HEK293 (cell line): ENCODE results near the gene PTPN4.

Experiments
- CTCF ChIA-PET: fragments of 350-600 bp; formaldehyde crosslinking; extraction: SDS; loops from one replicate; lab custom pipeline; 2021; ENCODE audit warnings: antibody characterized with exemption; lab: Yijun Ruan, JAX
- POLR2A ChIA-PET: fragments of 300-600 bp; formaldehyde crosslinking; extraction: SDS; loops from one replicate; lab custom pipeline; 2020; ENCODE audit warnings: antibody characterized with exemption, inconsistent platforms; lab: Yijun Ruan, JAX
- H3K27ac ChIP-seq: fragments of 200-500 bp; sonication (Bioruptor generic); 2 replicates; pipeline ENCODE4 v1.5.1; 2014; ENCODE audit warnings: low read depth, low read length, control low read depth, inconsistent platforms; ENCODE audit errors: extremely low read depth
- H3K36me3 ChIP-seq, 2 experiments: fragments of 200-500 bp in 1 of 2; sonication (Bioruptor generic) in 1 of 2; 1 replicate in 1 of 2; 2 replicates in 1 of 2; pipeline ENCODE4 v1.5.1; 2014 to 2017; ENCODE audit warnings: inconsistent platforms in 2 of 2, low read length in 2 of 2; ENCODE audit not compliant: control insufficient read depth in 2 of 2, insufficient read depth in 1 of 2
- H3K4me1 ChIP-seq: fragments of 200-500 bp; sonication (Bioruptor generic); 2 replicates; pipeline ENCODE4 v1.5.1; 2014; ENCODE audit warnings: mild to moderate bottlenecking, low read length, inconsistent platforms; ENCODE audit not compliant: control insufficient read depth, insufficient read depth
- H3K4me3 ChIP-seq: 2 replicates; pipeline ENCODE4 v1.5.1; 2011; ENCODE audit warnings: low read depth, mild to moderate bottlenecking, control low read depth, low read length, moderate library complexity
- H3K9me3 ChIP-seq: fragments of 200-500 bp; sonication (Bioruptor generic); 2 replicates; pipeline ENCODE4 v1.5.1; 2014; ENCODE audit warnings: low read depth, low read length, inconsistent platforms; ENCODE audit not compliant: control insufficient read depth, insufficient read depth
- BCL11B ChIP-seq: fragments of 450-650 bp; formaldehyde crosslinking; IDR thresholded peaks from 2 replicates; pipeline ENCODE4 v1.5.1; 2016; ENCODE audit warnings: low read depth, missing biosample characterization, missing genetic modification characterization
- GLI4 ChIP-seq: fragments of 450-650 bp; formaldehyde crosslinking; IDR thresholded peaks from 2 replicates; pipeline ENCODE4 v1.5.1; 2016; ENCODE audit warnings: missing biosample characterization, missing genetic modification characterization
- KLF1 ChIP-seq: fragments of 450-650 bp; formaldehyde crosslinking; IDR thresholded peaks from 2 replicates; pipeline ENCODE4 v1.5.1; 2016; ENCODE audit warnings: missing biosample characterization, missing genetic modification characterization
- KLF7 ChIP-seq: fragments of 450-650 bp; formaldehyde crosslinking; IDR thresholded peaks from 2 replicates; pipeline ENCODE4 v1.5.1; 2016; ENCODE audit warnings: missing biosample characterization, missing genetic modification characterization, borderline replicate concordance
- REPIN1 ChIP-seq: fragments of 450-650 bp; formaldehyde crosslinking; IDR thresholded peaks from 2 replicates; pipeline ENCODE4 v1.5.1; 2017; ENCODE audit warnings: missing biosample characterization, missing genetic modification characterization, low read depth
- SCRT1 ChIP-seq: fragments of 450-650 bp; formaldehyde crosslinking; IDR thresholded peaks from 2 replicates; pipeline ENCODE4 v1.5.1; 2016; ENCODE audit warnings: missing biosample characterization, missing genetic modification characterization, borderline replicate concordance
- YY1 ChIP-seq: fragments of 450-650 bp; formaldehyde crosslinking; IDR thresholded peaks from 2 replicates; pipeline ENCODE4 v1.5.1; 2018; ENCODE audit warnings: missing biosample characterization, missing genetic modification characterization
- ZNF214 ChIP-seq: fragments of 450-650 bp; formaldehyde crosslinking; IDR thresholded peaks from 2 replicates; pipeline ENCODE4 v1.5.1; 2017; ENCODE audit warnings: missing biosample characterization, mild to moderate bottlenecking, missing genetic modification characterization, borderline replicate concordance
- ZNF239 ChIP-seq: fragments of 450-650 bp; formaldehyde crosslinking; IDR thresholded peaks from 2 replicates; pipeline ENCODE4 v1.5.1; 2016; ENCODE audit warnings: missing biosample characterization, missing genetic modification characterization
- ZNF24 ChIP-seq: fragments of 450-650 bp; formaldehyde crosslinking; IDR thresholded peaks from 2 replicates; pipeline ENCODE4 v1.5.1; 2016; ENCODE audit warnings: missing biosample characterization, missing genetic modification characterization
- ZNF335 ChIP-seq: fragments of 450-650 bp; formaldehyde crosslinking; conservative IDR thresholded peaks from 2 replicates; pipeline ENCODE4 v1.5.1; 2016; ENCODE audit warnings: missing biosample characterization, missing genetic modification characterization
- ZNF350 ChIP-seq: fragments of 450-650 bp; formaldehyde crosslinking; IDR thresholded peaks from 2 replicates; pipeline ENCODE4 v1.5.0; 2017; ENCODE audit warnings: missing biosample characterization, mild to moderate bottlenecking, missing genetic modification characterization
- ZNF366 ChIP-seq: fragments of 450-650 bp; formaldehyde crosslinking; conservative IDR thresholded peaks from 2 replicates; pipeline ENCODE4 v1.5.1; 2016; ENCODE audit warnings: missing biosample characterization, missing genetic modification characterization
- ZNF391 ChIP-seq: fragments of 450-650 bp; formaldehyde crosslinking; IDR thresholded peaks from 2 replicates; pipeline ENCODE4 v1.5.1; 2016; ENCODE audit warnings: low read depth, missing biosample characterization, missing genetic modification characterization, borderline replicate concordance
- ZNF423 ChIP-seq: fragments of 450-650 bp; formaldehyde crosslinking; IDR thresholded peaks from 2 replicates; pipeline ENCODE4 v1.5.1; 2016; ENCODE audit warnings: missing biosample characterization, missing genetic modification characterization
- ZNF514 ChIP-seq: fragments of 450-650 bp; formaldehyde crosslinking; IDR thresholded peaks from 2 replicates; pipeline ENCODE4 v1.5.1; 2016; ENCODE audit warnings: missing biosample characterization, missing genetic modification characterization
- TF ChIP-seq, protein P1 (sequence below): fragments of 450-650 bp; formaldehyde crosslinking; IDR thresholded peaks from 2 replicates; pipeline ENCODE4 v1.5.1; 2016; ENCODE audit warnings: missing biosample characterization, missing genetic modification characterization, borderline replicate concordance
- TF ChIP-seq, protein P2 (sequence below): fragments of 450-650 bp; formaldehyde crosslinking; IDR thresholded peaks from 2 replicates; pipeline ENCODE4 v1.5.1; 2016; ENCODE audit warnings: missing biosample characterization, missing genetic modification characterization
- TF ChIP-seq, protein P3 (sequence below): fragments of 450-650 bp; formaldehyde crosslinking; IDR thresholded peaks from 2 replicates; pipeline ENCODE4 v1.5.1; 2016; ENCODE audit warnings: missing biosample characterization, missing genetic modification characterization
- TF ChIP-seq, protein P4 (sequence below): fragments of 450-650 bp; formaldehyde crosslinking; IDR thresholded peaks from 2 replicates; pipeline ENCODE4 v1.5.1; 2017; ENCODE audit warnings: missing biosample characterization, missing genetic modification characterization

The PTPN4 gene

DNA sequence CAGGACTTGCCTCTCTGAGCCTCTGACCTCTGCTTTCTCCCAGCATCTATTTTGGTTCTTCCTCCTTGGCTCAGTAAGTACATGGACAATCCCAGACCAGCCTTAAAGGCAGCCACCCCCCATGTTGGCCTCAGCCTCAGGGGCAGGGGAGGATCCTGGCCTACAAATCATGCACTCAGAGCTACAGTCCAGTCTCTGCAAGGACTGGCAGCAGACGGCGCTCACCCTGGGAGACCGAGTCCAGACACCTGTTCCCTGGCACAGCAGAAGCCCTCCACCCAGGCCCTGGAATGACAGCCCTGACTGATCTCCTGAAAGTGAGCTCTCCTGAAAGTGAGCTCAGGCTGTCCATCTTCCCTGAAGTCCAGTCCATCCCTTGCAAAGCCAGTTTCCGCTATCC is 25.7 kb upstream of the PTPN4 start:
- Histone ChIP-seq H3K36me3 (no peaks in the 10 kb centered on the region), H3K27ac (no peak overlapping the region), H3K4me1 (no peaks in the 10 kb centered on the region), H3K9me3 (no peaks in the 10 kb centered on the region), H3K4me3 (no peak overlapping the region)
- no peak for TF ChIP-seq ZNF514 (tag by site-specific recombination)
- no peak for TF ChIP-seq ZNF391 (tag by site-specific recombination)
- TF ChIP-seq KLF7 = no peak
- TF ChIP-seq ZNF350 (tag by site-specific recombination) = no peak
- TF ChIP-seq, protein P1, sequence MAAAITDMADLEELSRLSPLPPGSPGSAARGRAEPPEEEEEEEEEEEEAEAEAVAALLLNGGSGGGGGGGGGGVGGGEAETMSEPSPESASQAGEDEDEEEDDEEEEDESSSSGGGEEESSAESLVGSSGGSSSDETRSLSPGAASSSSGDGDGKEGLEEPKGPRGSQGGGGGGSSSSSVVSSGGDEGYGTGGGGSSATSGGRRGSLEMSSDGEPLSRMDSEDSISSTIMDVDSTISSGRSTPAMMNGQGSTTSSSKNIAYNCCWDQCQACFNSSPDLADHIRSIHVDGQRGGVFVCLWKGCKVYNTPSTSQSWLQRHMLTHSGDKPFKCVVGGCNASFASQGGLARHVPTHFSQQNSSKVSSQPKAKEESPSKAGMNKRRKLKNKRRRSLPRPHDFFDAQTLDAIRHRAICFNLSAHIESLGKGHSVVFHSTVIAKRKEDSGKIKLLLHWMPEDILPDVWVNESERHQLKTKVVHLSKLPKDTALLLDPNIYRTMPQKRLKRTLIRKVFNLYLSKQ = no peak
- no peak for TF ChIP-seq ZNF335 (tag by site-specific recombination)
- no peak for TF ChIP-seq ZNF239 (tag by site-specific recombination)
- no peak for TF ChIP-seq ZNF423 (tag by site-specific recombination)
- no peak for TF ChIP-seq GLI4 (tag by site-specific recombination)
- no peak for TF ChIP-seq BCL11B (tag by site-specific recombination)
- POLR2A ChIA-PET = no interaction called here
- CTCF ChIA-PET = interaction anchor here (0.9 kb wide), 1 partner anchor 90 kb away, joined by 4 read pairs; no protein-coding TSS in a partner anchor

DNA sequence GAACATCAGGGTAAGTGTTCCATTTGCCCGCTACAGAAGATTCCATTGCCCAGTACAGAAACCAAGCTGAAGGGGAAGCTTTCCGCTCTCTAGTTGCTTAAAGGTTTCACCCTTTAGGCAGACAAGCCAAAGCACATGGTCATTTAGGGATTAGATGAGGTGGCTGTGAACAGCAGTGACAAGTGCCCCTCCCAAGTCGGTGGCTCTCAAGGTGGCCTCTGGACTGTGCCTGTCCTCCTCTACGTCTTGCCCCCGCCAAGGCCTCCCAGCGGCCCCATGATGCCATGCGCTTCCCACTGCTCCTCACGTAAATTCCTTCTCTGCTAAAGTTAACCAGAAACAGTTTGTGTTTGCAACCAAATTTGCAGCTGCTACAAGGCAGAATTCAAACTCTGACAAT is 24.2 kb upstream of the PTPN4 start:
- TF ChIP-seq YY1 (tag by site-specific recombination) (no peak), KLF1 (no peak)
- Histone ChIP-seq H3K27ac (no peak overlapping the region), H3K36me3 (no peaks in the 10 kb centered on the region), H3K9me3 (no peaks in the 10 kb centered on the region), H3K4me3 (no peak overlapping the region), H3K4me1 (no peaks in the 10 kb centered on the region)
- ChIA-PET CTCF (interaction anchor here (0.9 to 1.4 kb wide), 2 partner anchors 33 to 439 kb away, joined by 3 read pairs; no protein-coding TSS in a partner anchor), POLR2A (interaction anchor here (1.1 kb wide), 1 partner anchor 24 kb away, joined by 4 read pairs; the partner anchor contains the start of gene PTPN4)

DNA sequence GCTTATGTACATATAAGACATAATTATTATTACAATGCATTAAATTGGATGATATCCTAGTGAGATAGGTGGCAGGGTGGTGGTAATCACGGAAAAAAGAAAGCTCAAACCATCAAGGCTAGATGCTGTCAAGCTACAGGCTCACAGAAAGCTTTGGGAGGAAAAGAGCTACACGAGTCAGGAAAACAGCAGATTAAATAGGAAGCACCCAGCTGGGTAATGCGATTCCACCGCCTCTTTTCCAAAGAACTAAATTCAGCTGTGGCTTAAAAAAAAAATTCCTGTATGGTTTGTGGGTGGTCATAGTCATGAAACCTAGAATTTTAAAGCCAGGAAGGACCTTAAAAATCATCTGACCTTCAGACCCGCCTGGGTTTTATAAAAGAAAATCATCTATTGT is 23.7 kb upstream of the PTPN4 start:
- H3K4me1 ChIP-seq = no peaks in the 10 kb centered on the region
- POLR2A ChIA-PET = interaction anchor here (1.1 kb wide), 1 partner anchor 24 kb away, joined by 4 read pairs; the partner anchor contains the start of gene PTPN4
- TF ChIP-seq SCRT1 (no peak), ZNF24 (tag by site-specific recombination) (no peak), ZNF366 (tag by site-specific recombination) (no peak), REPIN1 (tag by site-specific recombination) (no peak), ZNF214 (tag by site-specific recombination) (no peak)
- TF ChIP-seq, protein P2, sequence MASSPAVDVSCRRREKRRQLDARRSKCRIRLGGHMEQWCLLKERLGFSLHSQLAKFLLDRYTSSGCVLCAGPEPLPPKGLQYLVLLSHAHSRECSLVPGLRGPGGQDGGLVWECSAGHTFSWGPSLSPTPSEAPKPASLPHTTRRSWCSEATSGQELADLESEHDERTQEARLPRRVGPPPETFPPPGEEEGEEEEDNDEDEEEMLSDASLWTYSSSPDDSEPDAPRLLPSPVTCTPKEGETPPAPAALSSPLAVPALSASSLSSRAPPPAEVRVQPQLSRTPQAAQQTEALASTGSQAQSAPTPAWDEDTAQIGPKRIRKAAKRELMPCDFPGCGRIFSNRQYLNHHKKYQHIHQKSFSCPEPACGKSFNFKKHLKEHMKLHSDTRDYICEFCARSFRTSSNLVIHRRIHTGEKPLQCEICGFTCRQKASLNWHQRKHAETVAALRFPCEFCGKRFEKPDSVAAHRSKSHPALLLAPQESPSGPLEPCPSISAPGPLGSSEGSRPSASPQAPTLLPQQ (tag by site-specific recombination) = no peak
- TF ChIP-seq, protein P3, sequence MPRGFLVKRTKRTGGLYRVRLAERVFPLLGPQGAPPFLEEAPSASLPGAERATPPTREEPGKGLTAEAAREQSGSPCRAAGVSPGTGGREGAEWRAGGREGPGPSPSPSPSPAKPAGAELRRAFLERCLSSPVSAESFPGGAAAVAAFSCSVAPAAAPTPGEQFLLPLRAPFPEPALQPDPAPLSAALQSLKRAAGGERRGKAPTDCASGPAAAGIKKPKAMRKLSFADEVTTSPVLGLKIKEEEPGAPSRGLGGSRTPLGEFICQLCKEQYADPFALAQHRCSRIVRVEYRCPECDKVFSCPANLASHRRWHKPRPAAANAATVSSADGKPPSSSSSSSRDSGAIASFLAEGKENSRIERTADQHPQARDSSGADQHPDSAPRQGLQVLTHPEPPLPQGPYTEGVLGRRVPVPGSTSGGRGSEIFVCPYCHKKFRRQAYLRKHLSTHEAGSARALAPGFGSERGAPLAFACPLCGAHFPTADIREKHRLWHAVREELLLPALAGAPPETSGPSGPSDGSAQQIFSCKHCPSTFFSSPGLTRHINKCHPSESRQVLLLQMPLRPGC (tag by site-specific recombination) = no peak
- TF ChIP-seq, protein P4, sequence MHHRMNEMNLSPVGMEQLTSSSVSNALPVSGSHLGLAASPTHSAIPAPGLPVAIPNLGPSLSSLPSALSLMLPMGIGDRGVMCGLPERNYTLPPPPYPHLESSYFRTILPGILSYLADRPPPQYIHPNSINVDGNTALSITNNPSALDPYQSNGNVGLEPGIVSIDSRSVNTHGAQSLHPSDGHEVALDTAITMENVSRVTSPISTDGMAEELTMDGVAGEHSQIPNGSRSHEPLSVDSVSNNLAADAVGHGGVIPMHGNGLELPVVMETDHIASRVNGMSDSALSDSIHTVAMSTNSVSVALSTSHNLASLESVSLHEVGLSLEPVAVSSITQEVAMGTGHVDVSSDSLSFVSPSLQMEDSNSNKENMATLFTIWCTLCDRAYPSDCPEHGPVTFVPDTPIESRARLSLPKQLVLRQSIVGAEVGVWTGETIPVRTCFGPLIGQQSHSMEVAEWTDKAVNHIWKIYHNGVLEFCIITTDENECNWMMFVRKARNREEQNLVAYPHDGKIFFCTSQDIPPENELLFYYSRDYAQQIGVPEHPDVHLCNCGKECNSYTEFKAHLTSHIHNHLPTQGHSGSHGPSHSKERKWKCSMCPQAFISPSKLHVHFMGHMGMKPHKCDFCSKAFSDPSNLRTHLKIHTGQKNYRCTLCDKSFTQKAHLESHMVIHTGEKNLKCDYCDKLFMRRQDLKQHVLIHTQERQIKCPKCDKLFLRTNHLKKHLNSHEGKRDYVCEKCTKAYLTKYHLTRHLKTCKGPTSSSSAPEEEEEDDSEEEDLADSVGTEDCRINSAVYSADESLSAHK (tag by site-specific recombination) = no peak
- TF ChIP-seq, all 188 proteins: peak for 0
- H3K9me3 ChIP-seq = no peaks in the 10 kb centered on the region
- CTCF ChIA-PET = interaction anchor here (0.9 to 1.4 kb wide), 2 partner anchors 33 to 439 kb away, joined by 3 read pairs; no protein-coding TSS in a partner anchor
- no peak overlapping the region for H3K4me3 ChIP-seq
- H3K36me3 ChIP-seq = no peaks in the 10 kb centered on the region
- no peak overlapping the region for H3K27ac ChIP-seq
